Fibroblast of pulmonary artery (primary cell): ENCODE results near the gene UQCRQ.
A peak's percentile ranks its signal among the peaks of the same experiment; 100 is the strongest.

Experiments used
- DNase-seq: peaks from one replicate; pipeline ENCODE4 v3.0.0-alpha.2; 2010; ENCODE audit warnings: low read depth
- H3K4me3 ChIP-seq: replicated peaks from 2 replicates; pipeline ENCODE4 v1.5.1; 2011; ENCODE audit warnings: low read depth, mild to moderate bottlenecking, control low read depth, low read length, moderate library complexity
- TF ChIP-seq, protein P1 (sequence below): IDR thresholded peaks from 2 replicates; pipeline ENCODE4 v1.5.1; 2011; ENCODE audit warnings: mild to moderate bottlenecking, control low read depth, low read length, inconsistent platforms; ENCODE audit errors: missing control alignments

Gene UQCRQ

DNA sequence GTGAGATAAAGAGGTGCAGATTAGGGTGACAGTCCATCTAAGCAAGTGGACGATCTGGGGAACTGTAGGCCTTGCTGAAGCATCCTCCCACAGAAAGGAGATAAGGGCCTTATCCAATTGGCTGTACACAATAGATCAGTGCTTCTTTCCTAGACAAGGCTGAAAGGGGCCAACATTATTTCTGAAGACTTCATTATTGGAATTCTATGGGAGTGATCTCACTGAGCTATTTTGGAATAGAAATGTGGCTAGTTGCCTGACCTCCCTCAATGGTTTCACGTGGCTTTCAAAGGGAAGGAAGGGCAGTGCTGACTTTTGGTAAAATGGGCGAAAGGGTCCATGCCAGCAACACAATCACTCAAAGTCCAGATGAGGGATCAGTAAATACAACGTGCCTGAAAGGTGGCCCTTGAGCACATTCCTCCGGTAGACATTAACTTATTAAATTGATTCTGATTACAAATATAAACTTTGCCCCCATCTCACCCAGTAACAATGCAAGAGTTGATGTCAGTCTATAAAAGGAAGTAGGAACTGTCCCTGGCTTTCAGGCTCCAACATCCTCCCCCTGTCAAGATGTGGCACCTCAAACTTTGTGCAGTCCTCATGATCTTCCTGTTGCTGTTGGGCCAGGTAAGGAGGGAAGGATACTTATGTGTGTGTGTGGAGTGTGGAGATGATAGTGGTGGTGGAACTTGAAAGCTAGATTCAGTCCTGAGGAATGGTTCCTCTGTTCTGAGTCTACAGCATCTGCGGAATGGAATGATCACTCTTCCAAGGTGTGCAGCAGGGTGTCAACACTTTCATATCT, 6.9 kb downstream of the UQCRQ start, which contains the start of gene LEAP2:
LEAP2 (plus strand) TSS at position 550 of the 811 bp plus-strand sequence; CDS start at position 577, 27 bp downstream.
- H3K4me3 ChIP-seq = no peak within 1 kb of the TSS
- TF ChIP-seq, protein P1, sequence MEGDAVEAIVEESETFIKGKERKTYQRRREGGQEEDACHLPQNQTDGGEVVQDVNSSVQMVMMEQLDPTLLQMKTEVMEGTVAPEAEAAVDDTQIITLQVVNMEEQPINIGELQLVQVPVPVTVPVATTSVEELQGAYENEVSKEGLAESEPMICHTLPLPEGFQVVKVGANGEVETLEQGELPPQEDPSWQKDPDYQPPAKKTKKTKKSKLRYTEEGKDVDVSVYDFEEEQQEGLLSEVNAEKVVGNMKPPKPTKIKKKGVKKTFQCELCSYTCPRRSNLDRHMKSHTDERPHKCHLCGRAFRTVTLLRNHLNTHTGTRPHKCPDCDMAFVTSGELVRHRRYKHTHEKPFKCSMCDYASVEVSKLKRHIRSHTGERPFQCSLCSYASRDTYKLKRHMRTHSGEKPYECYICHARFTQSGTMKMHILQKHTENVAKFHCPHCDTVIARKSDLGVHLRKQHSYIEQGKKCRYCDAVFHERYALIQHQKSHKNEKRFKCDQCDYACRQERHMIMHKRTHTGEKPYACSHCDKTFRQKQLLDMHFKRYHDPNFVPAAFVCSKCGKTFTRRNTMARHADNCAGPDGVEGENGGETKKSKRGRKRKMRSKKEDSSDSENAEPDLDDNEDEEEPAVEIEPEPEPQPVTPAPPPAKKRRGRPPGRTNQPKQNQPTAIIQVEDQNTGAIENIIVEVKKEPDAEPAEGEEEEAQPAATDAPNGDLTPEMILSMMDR = no peak
- peak; percentile 24 for DNase-seq

DNA sequence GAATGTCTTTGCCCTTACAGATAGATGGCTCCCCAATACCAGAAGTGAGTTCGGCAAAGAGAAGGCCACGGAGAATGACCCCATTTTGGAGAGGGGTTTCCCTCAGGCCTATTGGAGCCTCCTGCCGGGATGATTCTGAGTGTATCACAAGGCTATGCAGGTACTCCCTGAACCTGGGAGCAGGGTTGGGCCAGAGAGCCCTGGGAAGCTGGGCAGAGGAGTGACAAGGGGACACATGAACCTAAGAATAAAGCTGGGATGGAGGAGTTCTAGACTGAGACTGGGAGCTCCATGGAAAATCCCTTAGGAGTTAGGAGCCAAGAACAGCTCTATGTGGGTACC, 7.5 kb downstream of the UQCRQ start:
- TF ChIP-seq, protein P1 = no peak
- DNase-seq = no peak
- no peak overlapping the region for H3K4me3 ChIP-seq

DNA sequence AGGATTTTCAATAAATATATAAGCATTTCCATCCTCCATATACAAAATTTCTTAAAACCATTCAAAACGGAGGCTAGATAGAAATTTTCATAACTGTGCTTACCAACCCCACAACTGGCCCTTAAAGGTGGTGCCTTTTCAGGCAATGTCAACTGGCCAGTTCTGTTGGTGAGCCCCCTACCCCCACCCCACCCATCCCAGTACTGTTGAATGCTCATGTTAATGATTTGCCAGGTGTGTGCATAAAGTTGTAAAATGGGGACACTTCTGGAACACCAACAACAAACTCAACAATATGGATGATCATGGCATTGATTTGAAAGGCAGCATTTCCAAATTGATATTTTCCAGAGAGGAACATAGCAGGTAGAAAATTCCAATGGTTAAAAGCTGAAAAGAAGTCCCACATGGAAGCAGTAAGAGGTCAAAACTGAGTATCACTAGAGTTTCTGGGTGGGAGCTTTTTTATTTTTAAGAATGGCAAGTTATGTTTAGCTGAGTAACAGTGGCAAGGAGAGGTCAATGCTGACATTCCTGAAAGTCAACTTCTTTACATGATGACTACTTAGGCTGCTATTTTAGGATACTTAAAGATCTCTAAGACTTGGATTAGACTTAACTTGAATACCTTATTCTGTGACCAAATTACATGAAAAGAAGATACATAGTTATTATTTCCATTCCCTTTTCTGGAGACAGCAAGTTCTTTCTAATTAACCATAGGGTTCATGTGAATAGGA, 9.7 kb downstream of the UQCRQ start:
- TF ChIP-seq, protein P1 = no peak
- DNase-seq = no peak
- no peak overlapping the region for H3K4me3 ChIP-seq

DNA sequence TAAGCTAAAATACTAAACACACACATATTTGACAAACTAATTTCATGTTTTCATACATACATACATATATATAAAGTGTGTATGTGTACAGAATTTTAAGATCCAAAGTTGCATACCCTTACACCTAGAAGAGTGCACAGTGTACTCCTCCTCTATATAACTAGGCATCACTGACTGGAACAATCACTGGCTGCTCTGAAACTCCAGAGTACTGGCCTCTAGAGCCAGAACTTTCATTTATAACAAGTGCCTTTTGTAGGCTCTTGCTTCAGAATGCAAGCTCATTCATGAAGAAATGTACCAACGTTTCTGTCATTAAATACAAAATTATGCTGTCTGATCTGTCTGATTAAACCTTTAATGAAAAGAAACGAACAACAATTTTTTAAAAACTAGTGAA, 11.0 kb downstream of the UQCRQ start:
- no peak overlapping the region for H3K4me3 ChIP-seq
- DNase-seq = no peak
- TF ChIP-seq, protein P1 = no peak

DNA sequence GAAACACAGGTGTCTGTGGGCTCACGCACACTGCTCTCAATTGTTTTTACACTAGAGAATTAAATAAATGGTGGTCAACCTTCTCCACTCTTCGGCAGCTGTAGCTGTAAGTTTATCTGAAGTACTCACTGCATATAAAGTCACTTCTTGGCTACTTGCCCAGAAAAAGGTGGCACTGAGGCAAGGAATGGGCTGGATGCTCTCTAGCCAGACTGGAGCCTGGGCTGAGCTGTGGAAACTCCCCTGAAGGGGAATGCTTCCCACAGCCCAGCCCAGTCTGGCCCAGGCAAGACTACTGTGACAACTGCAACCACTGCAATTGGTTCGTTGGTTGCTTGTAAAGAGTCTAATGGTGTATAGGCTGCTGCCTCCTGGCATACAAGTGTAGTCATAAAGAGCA, 11.5 kb downstream of the UQCRQ start:
- no peak overlapping the region for H3K4me3 ChIP-seq
- DNase-seq = peak; percentile 54
- TF ChIP-seq, protein P1 = no peak

DNA sequence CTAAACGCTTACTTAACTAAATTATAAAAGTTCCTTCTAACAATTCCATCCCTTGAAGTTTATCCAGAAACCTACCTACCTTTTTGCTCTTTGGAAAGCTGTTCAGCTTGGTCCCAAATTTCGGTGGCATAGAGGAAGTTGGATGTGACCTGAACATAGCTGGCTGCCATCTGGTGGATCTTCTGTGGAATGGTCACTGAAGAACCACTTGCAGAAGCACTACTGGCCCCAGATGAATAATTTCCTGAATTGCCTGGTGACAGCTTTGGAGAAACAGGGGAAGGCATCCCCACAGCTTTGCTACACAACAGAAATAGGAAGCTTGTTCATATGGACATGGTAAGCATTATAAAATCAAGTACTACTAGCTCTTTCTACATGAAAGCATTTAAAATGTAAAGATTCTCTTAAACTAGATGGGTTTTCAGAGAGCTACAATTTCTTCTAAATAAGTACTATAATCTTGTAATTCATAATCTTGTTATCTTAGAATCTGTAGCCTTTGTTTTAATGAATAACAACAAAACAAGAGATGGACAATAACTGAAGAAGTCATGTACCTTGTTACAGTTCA, 16.9 kb downstream of the UQCRQ start:
- DNase-seq = peak; percentile 85
- TF ChIP-seq, protein P1 = peak; percentile 79
- H3K4me3 ChIP-seq = no peak overlapping the region
